HG03025 (cell line): ENCODE results near the gene TNFAIP3.

ENCODE experiments used
- ATAC-seq: cut with Tn5 transposase; IDR thresholded peaks from one replicate; pipeline ENCODE4 v1.9.1; 2021; ENCODE audit warnings: mild to moderate bottlenecking, moderate library complexity; ENCODE audit not compliant: unreplicated experiment, low FRiP score

TNFAIP3 gene

GRCh38 chr6:137894779-137895385 lies 27.8 kb downstream of the TNFAIP3 start:
- no peak for ATAC-seq

GRCh38 chr6:137896647-137897046 lies 29.6 kb downstream of the TNFAIP3 start:
- no peak for ATAC-seq

DNA sequence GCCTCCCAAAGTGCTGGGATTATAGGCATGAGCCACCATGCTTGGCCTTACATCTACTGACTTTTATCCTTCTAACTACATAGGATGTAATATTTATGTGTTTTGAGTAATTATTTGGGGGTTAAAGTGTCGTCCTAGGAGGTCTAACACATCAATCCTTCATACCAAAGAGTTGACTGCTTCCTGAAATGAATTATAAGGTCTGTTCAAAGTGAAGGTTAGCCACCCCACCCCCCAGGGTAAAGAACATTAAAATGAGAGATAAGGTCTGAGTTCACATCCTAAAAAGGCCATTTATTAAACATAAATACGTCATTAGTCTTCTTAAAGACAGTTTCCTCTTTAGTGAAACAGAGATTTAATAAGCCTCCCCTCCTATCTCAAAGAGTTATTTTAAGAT lies 33.8 kb downstream of the TNFAIP3 start:
- ATAC-seq = no peak

GRCh38 chr6:137901454-137901853 lies 34.4 kb downstream of the TNFAIP3 start:
- ATAC-seq = no peak

GRCh38 chr6:137902699-137903098 lies 35.6 kb downstream of the TNFAIP3 start:
- no peak for ATAC-seq

- no peak for ATAC-seq
Observed at GRCh38 chr6:137903274-137903932, 36.3 kb downstream of the TNFAIP3 start.

- no peak for ATAC-seq
Observed at GRCh38 chr6:137903933-137904821, 37.1 kb downstream of the TNFAIP3 start.

DNA sequence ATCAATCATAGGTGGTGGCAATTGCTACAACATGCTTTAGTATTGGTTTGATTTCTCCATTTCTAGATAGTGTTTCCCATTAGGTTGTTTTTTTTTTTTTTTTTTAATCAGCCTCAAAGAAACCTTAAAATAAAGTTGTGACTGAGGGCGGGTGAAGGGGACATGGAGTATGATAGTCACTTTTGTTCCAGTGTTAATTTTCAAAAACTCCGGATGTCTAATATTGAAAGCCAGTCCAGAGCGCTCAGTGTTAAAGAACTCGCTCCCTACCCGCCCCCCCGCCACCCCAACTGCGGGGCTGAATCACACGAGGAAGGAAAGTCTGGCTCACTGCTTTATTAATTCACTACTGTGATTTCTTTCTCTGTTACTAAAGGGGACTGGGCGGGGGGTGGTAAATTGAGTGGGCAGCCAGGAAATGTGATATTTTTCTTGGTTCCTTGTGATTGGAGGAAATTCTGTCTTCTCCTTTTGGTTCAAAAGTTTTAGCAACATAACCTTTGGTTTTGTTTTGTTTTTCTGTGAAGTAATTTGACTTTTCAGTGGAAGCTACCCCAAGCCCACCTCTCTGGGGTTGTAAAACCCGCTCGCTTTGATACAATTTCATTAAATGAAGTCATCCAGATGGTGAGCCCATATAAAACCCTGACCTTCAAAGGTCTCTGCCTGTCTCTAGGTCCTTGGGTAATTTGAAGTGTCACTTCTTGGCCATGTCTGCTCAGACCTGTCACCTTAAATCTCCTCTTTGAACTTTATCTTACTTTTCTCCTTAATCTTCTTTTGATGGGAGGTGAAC lies 38.0 kb downstream of the TNFAIP3 start:
- ATAC-seq = no peak

DNA sequence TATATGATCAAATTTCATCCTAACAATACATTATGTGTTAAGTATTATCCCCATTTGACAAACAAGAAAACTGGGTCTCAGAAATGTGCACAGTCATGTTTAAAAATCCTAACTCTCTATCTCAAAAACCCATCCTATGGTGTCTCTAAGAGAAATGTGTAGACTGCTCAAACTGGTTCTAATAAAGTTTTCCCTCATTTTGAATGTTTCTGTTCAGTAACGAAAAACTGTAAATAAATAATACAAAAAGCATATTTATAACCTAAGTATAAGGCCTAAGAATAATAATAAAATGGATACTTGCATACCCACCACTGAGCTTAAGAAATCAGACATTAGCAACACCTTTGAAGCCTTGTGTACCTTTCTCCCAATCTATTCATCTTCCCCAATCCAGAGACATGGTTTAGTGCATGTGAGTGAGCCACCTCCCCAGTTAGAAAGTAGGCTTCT lies 39.0 kb downstream of the TNFAIP3 start:
- no peak for ATAC-seq

- no peak for ATAC-seq
Observed at GRCh38 chr6:137907170-137907569, 40.1 kb downstream of the TNFAIP3 start.

GRCh38 chr6:137909533-137909932 lies 42.5 kb downstream of the TNFAIP3 start:
- ATAC-seq = no peak

DNA sequence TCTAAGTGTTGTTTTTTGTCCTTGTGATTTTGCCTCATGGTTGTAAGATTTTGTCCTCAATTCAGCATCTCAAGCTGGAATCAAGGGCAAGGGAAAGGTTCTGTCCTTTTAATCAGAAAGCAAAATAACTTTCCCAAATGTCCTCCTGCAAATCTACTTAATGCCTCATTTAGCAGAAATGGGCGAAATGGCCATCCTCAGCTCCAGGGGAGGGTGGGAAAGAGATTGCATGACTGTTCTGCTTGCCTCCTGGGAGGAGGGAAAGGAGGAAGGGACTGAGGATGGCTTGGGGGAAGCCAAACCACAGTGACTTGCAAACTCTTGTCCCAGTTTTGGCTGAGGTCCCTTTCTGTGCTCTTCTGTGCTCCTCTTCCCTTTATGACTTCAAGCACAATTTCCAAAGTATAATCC lies 43.4 kb downstream of the TNFAIP3 start:
- ATAC-seq = no peak

- no peak for ATAC-seq
Observed at GRCh38 chr6:137910843-137911456, 43.9 kb downstream of the TNFAIP3 start.

GRCh38 chr6:137911675-137912191 lies 44.7 kb downstream of the TNFAIP3 start:
- ATAC-seq = no peak

DNA sequence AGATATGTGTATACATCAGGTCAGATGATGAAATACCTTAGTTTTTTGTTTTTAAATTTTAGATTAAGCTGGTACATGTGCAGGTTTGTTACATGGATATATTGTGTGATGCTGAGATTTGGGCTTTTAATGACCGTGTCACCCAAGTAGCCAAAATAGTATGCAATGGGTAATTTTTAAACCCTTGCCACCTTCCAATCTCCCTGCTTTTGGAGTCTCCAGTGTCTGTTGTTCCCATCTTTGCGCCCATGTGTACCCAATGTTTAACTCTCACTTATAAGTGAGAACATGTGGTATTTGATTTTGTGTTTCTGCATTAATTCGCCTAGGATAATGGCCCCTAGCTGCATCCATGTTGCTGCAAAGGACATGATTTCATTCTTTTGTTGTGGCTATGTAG lies 45.8 kb downstream of the TNFAIP3 start:
- no peak for ATAC-seq

- no peak for ATAC-seq
Observed at GRCh38 chr6:137913434-137913833, 46.4 kb downstream of the TNFAIP3 start.

DNA sequence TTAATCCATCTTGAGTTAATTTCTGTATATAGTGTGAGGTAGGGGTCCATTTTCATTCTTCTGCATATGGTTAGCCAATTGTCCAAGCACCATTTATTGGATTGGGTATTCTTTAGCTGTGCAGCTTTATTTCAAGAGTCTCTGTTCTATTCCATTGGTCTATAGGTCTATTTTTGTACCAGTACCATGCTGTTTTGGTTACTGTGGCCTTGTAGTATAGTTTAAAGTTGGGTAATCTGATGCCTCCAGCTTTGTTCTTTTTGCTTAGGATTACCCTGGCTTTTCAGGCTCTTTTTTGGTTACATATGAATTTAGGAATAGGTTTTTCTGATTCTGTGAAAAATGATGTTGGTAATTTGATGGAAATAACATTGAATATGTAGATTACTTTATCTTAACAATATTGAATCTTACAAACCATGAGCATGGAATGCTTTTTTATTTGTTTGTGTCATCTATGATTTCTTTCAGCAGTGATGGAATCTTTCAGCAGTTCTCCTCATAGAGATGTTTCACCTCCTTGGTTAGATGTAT lies 47.0 kb downstream of the TNFAIP3 start:
- ATAC-seq = no peak

DNA sequence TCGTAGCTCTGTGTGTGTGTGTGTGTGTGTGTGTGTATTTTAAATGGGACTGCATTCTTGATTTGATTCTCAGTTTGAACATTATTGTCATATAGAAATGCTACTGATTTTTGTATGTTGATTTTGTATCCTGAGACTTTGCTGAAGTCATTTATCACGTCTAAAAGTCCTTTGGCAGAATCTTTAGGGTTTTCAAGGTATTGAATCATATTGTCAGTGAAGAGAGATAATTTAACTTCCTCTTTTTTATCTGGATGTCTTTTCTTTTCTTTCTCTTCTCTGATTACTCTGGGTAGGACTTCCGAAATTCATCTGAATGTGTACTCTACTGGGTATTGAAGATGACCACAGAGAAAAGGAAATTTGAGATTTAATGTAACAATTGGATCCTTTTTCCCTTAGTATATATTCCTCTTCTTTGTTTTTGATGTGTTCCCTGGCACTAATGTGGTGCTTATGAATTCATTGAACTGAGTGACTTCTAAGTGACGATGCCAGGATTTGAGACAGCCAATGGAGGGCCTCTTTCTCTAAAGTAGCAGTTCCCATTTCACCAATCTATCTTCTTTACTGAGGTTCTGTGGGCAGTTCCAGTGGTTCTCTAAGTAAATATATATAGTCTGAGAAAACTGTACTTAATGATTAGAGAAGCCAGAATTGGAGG lies 47.6 kb downstream of the TNFAIP3 start:
- ATAC-seq = no peak

GRCh38 chr6:137915790-137916189 lies 48.7 kb downstream of the TNFAIP3 start:
- no peak for ATAC-seq
